ENCODE data around the gene KCTD19. TPM values are rescaled to one million over a fixed set of nuclear protein-coding genes. Genes with fewer than 3 reads are reported as not detected.

KCTD19 gene
- polyA plus RNA-seq, 1 donor (not counting 4 experiments of a cell fraction or from before 2014, with no cell fraction given): not detected

- dilution Hi-C loops (cut with MboI; ENCODE audit: extremely low pct_ligation_motif_present, low sequenced_read_pairs): no loop called here
- peaks cover 2% of the 10 kb centered on the region for H3K9me1 ChIP-seq (ENCODE audit: control insufficient read depth, extremely low read depth, insufficient read depth, low read length)
- H3K27me3 ChIP-seq (ENCODE audit: control insufficient read depth, extremely low read depth, insufficient read depth, low read length): peaks cover 16% of the 10 kb centered on the region
- H3K36me3 ChIP-seq (ENCODE audit: control insufficient read depth in 2 of 2, extremely low read depth in 1 of 2, insufficient read depth in 2 of 2, low read length in 2 of 2): peaks cover 0 to 5% of the 10 kb centered on the region in 2 experiments
- peaks cover 16% of the 10 kb centered on the region for H3K79me2 ChIP-seq (ENCODE audit: control insufficient read depth, insufficient read depth, low read length)
- peak overlapping the region in 2 of 3 experiments; percentile 7 to 85 for H3K4me3 ChIP-seq (ENCODE audit: control insufficient read depth in 2 of 3, extremely low read depth in 1 of 3, insufficient read depth in 2 of 3, low read depth in 1 of 3, low read length in 3 of 3)
- no peaks in the 10 kb centered on the region for H4K20me1 ChIP-seq (ENCODE audit: control insufficient read depth, extremely low read depth, insufficient read depth, low read length)
- peak overlapping the region; percentile 85 for H3K4me2 ChIP-seq (ENCODE audit: control insufficient read depth, extremely low read depth, insufficient read depth, low read depth, low read length)
- no peak overlapping the region for H3K9ac ChIP-seq (ENCODE audit: control insufficient read depth, extremely low read depth, insufficient read depth, low read length)
- FAIRE-seq (no peak), DNase-seq (ENCODE audit: low read depth, low spot score) (no peak)
- H2AFZ ChIP-seq (ENCODE audit: control insufficient read depth, low read length): no peak overlapping the region
- H3K9me3 ChIP-seq (ENCODE audit: control insufficient read depth, low read depth, low read length): no peaks in the 10 kb centered on the region
- no peak for TF ChIP-seq CTCF (optimal IDR thresholded peaks at IDR 0.05 in 1 of 3, IDR thresholded peaks at IDR 0.05 in 1 of 3, conservative IDR thresholded peaks at IDR 0.05 in 1 of 3; ENCODE audit: extremely low read depth in 1 of 3, insufficient read depth in 2 of 3, low read length in 3 of 3)
- TF ChIP-seq EZH2 (IDR thresholded peaks at IDR 0.05; ENCODE audit: low read length): no peak
- peak overlapping the region; percentile 74 for H3K27ac ChIP-seq (ENCODE audit: control insufficient read depth, insufficient read depth, low read length)
- H3K4me1 ChIP-seq (ENCODE audit: control insufficient read depth, extremely low read depth, insufficient read depth, low read length): peaks cover 71% of the 10 kb centered on the region
These were observed 81.4 kb downstream of the KCTD19 start for GRCh38 chr16:67245186-67245585.

GRCh38 chr16:67244387-67245185, 82.0 kb downstream of the KCTD19 start:
- H3K4me1 ChIP-seq (ENCODE audit: control insufficient read depth, extremely low read depth, insufficient read depth, low read length): peaks cover 71% of the 10 kb centered on the region
- no peak for DNase-seq (ENCODE audit: low read depth, low spot score)
- H3K9me1 ChIP-seq (ENCODE audit: control insufficient read depth, extremely low read depth, insufficient read depth, low read length): peaks cover 2% of the 10 kb centered on the region
- H4K20me1 ChIP-seq (ENCODE audit: control insufficient read depth, extremely low read depth, insufficient read depth, low read length): no peaks in the 10 kb centered on the region
- peak overlapping the region; percentile 74 for H3K27ac ChIP-seq (ENCODE audit: control insufficient read depth, insufficient read depth, low read length)
- H3K4me2 ChIP-seq (ENCODE audit: control insufficient read depth, extremely low read depth, insufficient read depth, low read depth, low read length): peak overlapping the region; percentile 85
- no peaks in the 10 kb centered on the region for H3K9me3 ChIP-seq (ENCODE audit: control insufficient read depth, low read depth, low read length)
- peak overlapping the region in 2 of 3 experiments; percentile 7 to 41 for H3K4me3 ChIP-seq (ENCODE audit: control insufficient read depth in 2 of 3, extremely low read depth in 1 of 3, insufficient read depth in 2 of 3, low read depth in 1 of 3, low read length in 3 of 3)
- no peak overlapping the region for H2AFZ ChIP-seq (ENCODE audit: control insufficient read depth, low read length)
- peaks cover 0 to 8% of the 10 kb centered on the region in 2 experiments for H3K36me3 ChIP-seq (ENCODE audit: control insufficient read depth in 2 of 2, extremely low read depth in 1 of 2, insufficient read depth in 2 of 2, low read length in 2 of 2)
- dilution Hi-C loops (cut with MboI; ENCODE audit: extremely low pct_ligation_motif_present, low sequenced_read_pairs): no loop called here
- H3K9ac ChIP-seq (ENCODE audit: control insufficient read depth, extremely low read depth, insufficient read depth, low read length): peak overlapping the region; percentile 24
- TF ChIP-seq CTCF (optimal IDR thresholded peaks at IDR 0.05 in 1 of 3, IDR thresholded peaks at IDR 0.05 in 1 of 3, conservative IDR thresholded peaks at IDR 0.05 in 1 of 3; ENCODE audit: extremely low read depth in 1 of 3, insufficient read depth in 2 of 3, low read length in 3 of 3) (no peak), EZH2 (IDR thresholded peaks at IDR 0.05; ENCODE audit: low read length) (no peak)
- H3K27me3 ChIP-seq (ENCODE audit: control insufficient read depth, extremely low read depth, insufficient read depth, low read length): peaks cover 10% of the 10 kb centered on the region
- FAIRE-seq: peak; percentile 69
- H3K79me2 ChIP-seq (ENCODE audit: control insufficient read depth, insufficient read depth, low read length): peaks cover 16% of the 10 kb centered on the region

Data from keratinocyte (primary cell).